Gastrocnemius medialis (tissue), 4 donors: Measurements from ENCODE around the gene ASB1.

Source experiments
- POLR2A ChIP-seq, 2 donors: fragments of 450-650 bp; IDR thresholded peaks; one replicate each; pipeline ENCODE4 v1.6.1; 2017; ENCODE audit warnings: antibody characterized with exemption in 2 of 2, mild to moderate bottlenecking in 2 of 2, moderate library complexity in 2 of 2
- TF ChIP-seq, protein P1 (sequence below), 5 experiments: fragments of 450-650 bp in 3 of 5; fragments of 200-600 bp in 2 of 5; sonication (generic) in 2 of 5; IDR thresholded peaks in 4 of 5; conservative IDR thresholded peaks in 1 of 5; 1 replicate in 4 of 5; 2 replicates in 1 of 5; pipeline ENCODE4 v1.5.1; 2016 to 2019; ENCODE audit warnings: antibody characterized with exemption in 5 of 5, mild to moderate bottlenecking in 3 of 5, moderate library complexity in 3 of 5

DNA sequence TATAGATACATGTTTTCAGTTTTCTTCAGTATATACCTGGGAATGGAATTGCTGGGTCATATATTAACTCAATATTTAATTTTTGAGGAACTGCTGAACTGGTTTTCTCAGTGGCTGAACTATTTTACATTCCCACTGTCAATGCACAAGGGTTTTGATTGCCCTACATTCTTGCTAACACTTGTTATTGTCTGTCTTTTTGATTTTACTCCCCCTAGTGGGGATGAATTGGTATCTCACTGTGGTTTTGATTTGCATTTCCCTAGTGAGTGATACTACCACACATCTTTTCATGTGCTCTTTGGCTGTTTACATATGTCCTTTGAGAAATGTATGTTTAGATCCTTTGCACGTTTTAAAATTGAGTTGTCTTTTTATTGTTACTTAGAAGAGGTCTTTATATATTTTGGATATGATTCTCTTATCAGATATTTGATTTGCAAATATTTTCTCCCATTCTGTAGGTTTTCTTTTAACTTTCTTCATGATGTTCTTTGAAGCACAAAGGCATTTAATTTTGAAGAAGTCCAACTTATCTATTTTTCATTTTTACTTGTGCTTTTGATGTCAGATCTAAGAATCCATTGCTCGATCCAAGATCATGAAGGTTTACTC lies 36.2 kb downstream of the ASB1 start:
- TF ChIP-seq, protein P1, sequence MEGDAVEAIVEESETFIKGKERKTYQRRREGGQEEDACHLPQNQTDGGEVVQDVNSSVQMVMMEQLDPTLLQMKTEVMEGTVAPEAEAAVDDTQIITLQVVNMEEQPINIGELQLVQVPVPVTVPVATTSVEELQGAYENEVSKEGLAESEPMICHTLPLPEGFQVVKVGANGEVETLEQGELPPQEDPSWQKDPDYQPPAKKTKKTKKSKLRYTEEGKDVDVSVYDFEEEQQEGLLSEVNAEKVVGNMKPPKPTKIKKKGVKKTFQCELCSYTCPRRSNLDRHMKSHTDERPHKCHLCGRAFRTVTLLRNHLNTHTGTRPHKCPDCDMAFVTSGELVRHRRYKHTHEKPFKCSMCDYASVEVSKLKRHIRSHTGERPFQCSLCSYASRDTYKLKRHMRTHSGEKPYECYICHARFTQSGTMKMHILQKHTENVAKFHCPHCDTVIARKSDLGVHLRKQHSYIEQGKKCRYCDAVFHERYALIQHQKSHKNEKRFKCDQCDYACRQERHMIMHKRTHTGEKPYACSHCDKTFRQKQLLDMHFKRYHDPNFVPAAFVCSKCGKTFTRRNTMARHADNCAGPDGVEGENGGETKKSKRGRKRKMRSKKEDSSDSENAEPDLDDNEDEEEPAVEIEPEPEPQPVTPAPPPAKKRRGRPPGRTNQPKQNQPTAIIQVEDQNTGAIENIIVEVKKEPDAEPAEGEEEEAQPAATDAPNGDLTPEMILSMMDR (IDR thresholded peaks at IDR 0.05 in 4 of 5, conservative IDR thresholded peaks at IDR 0.05 in 1 of 5), result peak; percentile 56 to 68 (median 63)
- TF ChIP-seq POLR2A (IDR thresholded peaks at IDR 0.05), result no peak
